Measurements from ENCODE around the gene NADSYN1. TPM values are rescaled to one million over a fixed set of nuclear protein-coding genes. Genes with fewer than 3 reads are reported as not detected.

Gene NADSYN1
- total RNA-seq, 1 donor from 2014 or later = 55.4 TPM

GRCh38 chr11:71542382-71542781 lies 89.4 kb downstream of the NADSYN1 start:
- H3K36me3 Mint-ChIP-seq (ENCODE audit: unreplicated experiment) = no peaks in the 10 kb centered on the region
- no peaks in the 10 kb centered on the region for H3K4me1 Mint-ChIP-seq (ENCODE audit: unreplicated experiment)
- no peak overlapping the region for H3K4me3 Mint-ChIP-seq (ENCODE audit: unreplicated experiment)
- H3K27ac Mint-ChIP-seq (ENCODE audit: unreplicated experiment) = no peak overlapping the region
- TF ChIP-seq CTCF (IDR thresholded peaks at IDR 0.05) = no peak
- DNase-seq (ENCODE audit: extremely low spot score, unreplicated experiment) = no peak
- peaks cover 4% of the 10 kb centered on the region for H3K9me3 Mint-ChIP-seq (ENCODE audit: unreplicated experiment)
- H3K27me3 Mint-ChIP-seq (ENCODE audit: unreplicated experiment) = peaks cover 4% of the 10 kb centered on the region

DNA sequence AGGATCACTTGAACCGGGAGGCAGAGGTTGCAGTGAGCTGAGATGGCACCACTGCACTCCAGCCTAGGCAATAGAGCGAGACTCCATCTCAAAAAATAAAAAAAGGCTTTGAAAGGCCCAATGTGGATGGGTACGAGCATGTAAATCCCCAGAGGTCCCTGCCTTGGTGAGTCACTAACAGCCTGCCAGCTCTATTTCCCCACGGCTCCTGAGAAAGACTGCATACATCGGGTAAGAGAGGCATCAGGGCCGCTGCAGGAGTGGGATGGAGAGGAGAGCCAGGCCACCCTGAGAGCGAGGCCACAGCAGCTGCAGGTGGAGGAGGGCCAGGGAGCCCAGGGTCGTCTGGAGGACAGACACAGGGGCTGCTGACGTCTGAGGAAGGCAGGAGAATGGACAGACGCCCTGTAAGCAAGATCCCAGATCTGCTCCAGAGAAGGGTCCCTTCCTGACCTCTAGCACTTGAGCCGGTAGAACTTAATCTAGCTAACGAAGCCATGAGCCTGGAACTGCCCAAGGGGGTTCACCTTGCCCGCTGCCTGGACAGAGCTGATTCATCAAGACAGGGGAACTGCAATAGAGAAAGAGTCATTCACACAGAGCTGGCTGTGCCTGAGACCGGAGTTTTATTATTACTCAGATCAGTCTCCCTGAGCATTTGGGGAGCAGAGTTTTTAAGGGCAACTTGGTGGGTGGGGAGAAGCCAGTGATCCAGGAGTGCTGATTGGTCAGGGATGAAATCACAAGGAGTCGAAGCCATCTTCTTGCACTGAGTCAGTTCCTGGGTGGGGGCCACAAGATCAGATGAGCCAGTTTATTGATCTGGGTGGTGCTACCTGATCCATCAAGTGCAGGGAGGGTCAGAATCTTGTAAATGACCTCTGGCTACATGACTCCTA lies 90.1 kb downstream of the NADSYN1 start:
- no peak for TF ChIP-seq CTCF (IDR thresholded peaks at IDR 0.05)
- H3K27me3 Mint-ChIP-seq (ENCODE audit: unreplicated experiment) = peaks cover 4% of the 10 kb centered on the region

GRCh38 chr11:71543866-71544265 lies 90.9 kb downstream of the NADSYN1 start:
- Mint-ChIP-seq H3K4me3 (ENCODE audit: unreplicated experiment) (no peak overlapping the region), H3K4me1 (ENCODE audit: unreplicated experiment) (no peaks in the 10 kb centered on the region)

More for the DNA sequence above, 90.1 kb downstream of the NADSYN1 start:
- H3K9me3 Mint-ChIP-seq (ENCODE audit: unreplicated experiment) = peaks cover 4% of the 10 kb centered on the region
- H3K4me3 Mint-ChIP-seq (ENCODE audit: unreplicated experiment) = no peak overlapping the region
- H3K36me3 Mint-ChIP-seq (ENCODE audit: unreplicated experiment) = no peaks in the 10 kb centered on the region
- no peak for DNase-seq (ENCODE audit: extremely low spot score, unreplicated experiment)
- no peak overlapping the region for H3K27ac Mint-ChIP-seq (ENCODE audit: unreplicated experiment)
- H3K4me1 Mint-ChIP-seq (ENCODE audit: unreplicated experiment) = no peaks in the 10 kb centered on the region

GRCh38 chr11:71544525-71545214 lies 91.7 kb downstream of the NADSYN1 start:
- TF ChIP-seq CTCF (IDR thresholded peaks at IDR 0.05) = no peak
- Mint-ChIP-seq H3K9me3 (ENCODE audit: unreplicated experiment) (peaks cover 4% of the 10 kb centered on the region), H3K4me1 (ENCODE audit: unreplicated experiment) (no peaks in the 10 kb centered on the region), H3K27ac (ENCODE audit: unreplicated experiment) (no peak overlapping the region), H3K27me3 (ENCODE audit: unreplicated experiment) (peaks cover 4% of the 10 kb centered on the region), H3K36me3 (ENCODE audit: unreplicated experiment) (no peaks in the 10 kb centered on the region), H3K4me3 (ENCODE audit: unreplicated experiment) (no peak overlapping the region)
- DNase-seq (ENCODE audit: extremely low spot score, unreplicated experiment) = no peak

More at GRCh38 chr11:71543866-71544265, 90.9 kb downstream of the NADSYN1 start:
- H3K9me3 Mint-ChIP-seq (ENCODE audit: unreplicated experiment) = peaks cover 4% of the 10 kb centered on the region
- no peak for TF ChIP-seq CTCF (IDR thresholded peaks at IDR 0.05)
- no peaks in the 10 kb centered on the region for H3K36me3 Mint-ChIP-seq (ENCODE audit: unreplicated experiment)
- peaks cover 4% of the 10 kb centered on the region for H3K27me3 Mint-ChIP-seq (ENCODE audit: unreplicated experiment)
- H3K27ac Mint-ChIP-seq (ENCODE audit: unreplicated experiment) = no peak overlapping the region
- no peak for DNase-seq (ENCODE audit: extremely low spot score, unreplicated experiment)

- Mint-ChIP-seq H3K36me3 (ENCODE audit: unreplicated experiment) (no peaks in the 10 kb centered on the region), H3K9me3 (ENCODE audit: unreplicated experiment) (peaks cover 4% of the 10 kb centered on the region), H3K4me3 (ENCODE audit: unreplicated experiment) (no peak overlapping the region), H3K4me1 (ENCODE audit: unreplicated experiment) (no peaks in the 10 kb centered on the region), H3K27ac (ENCODE audit: unreplicated experiment) (no peak overlapping the region), H3K27me3 (ENCODE audit: unreplicated experiment) (peaks cover 4% of the 10 kb centered on the region)
- no peak for DNase-seq (ENCODE audit: extremely low spot score, unreplicated experiment)
- TF ChIP-seq CTCF (IDR thresholded peaks at IDR 0.05) = no peak
Observed at GRCh38 chr11:71545405-71545966, 92.5 kb downstream of the NADSYN1 start.

All from osteocyte (in vitro differentiated cells).